Smooth muscle cell (in vitro differentiated cells): Measurements from ENCODE around the gene VIPR2. TPM values are rescaled to one million over a fixed set of nuclear protein-coding genes. Genes with fewer than 3 reads are reported as not detected.

Experiments used
- DNase-seq: peaks from one replicate; lab custom pipeline; 2025; ENCODE audit not compliant: unreplicated experiment; lab: John Stamatoyannopoulos, UW
- H2AFZ ChIP-seq: fragments of 200-600 bp; sonication (generic); 2 replicates; pipeline ENCODE4 v1.6.0; 2016; ENCODE audit warnings: antibody characterized with exemption, low read depth, mild to moderate bottlenecking
- H3F3A ChIP-seq: fragments of 200-600 bp; sonication (generic); 2 replicates; pipeline ENCODE4 v1.6.0; 2017; ENCODE audit warnings: antibody characterized with exemption, low read depth
- H3K27ac ChIP-seq: fragments of 200-600 bp; sonication (generic); 2 replicates; pipeline ENCODE4 v1.5.1; 2016; ENCODE audit warnings: low read depth, mild to moderate bottlenecking
- H3K27me3 ChIP-seq: fragments of 200-600 bp; sonication (generic); 2 replicates; pipeline ENCODE4 v1.6.1; 2016; ENCODE audit warnings: low read depth, mild to moderate bottlenecking
- H3K36me3 ChIP-seq: fragments of 200-600 bp; sonication (generic); 2 replicates; pipeline ENCODE4 v1.5.1; 2016; ENCODE audit warnings: low read depth
- H3K4me1 ChIP-seq: fragments of 200-600 bp; sonication (generic); 2 replicates; pipeline ENCODE4 v1.5.1; 2016; ENCODE audit warnings: low read depth
- H3K4me2 ChIP-seq: fragments of 200-600 bp; sonication (generic); 2 replicates; pipeline ENCODE4 v1.6.0; 2016; ENCODE audit warnings: mild to moderate bottlenecking
- H3K4me3 ChIP-seq: fragments of 200-600 bp; sonication (generic); 2 replicates; pipeline ENCODE4 v1.5.1; 2016; ENCODE audit warnings: mild to moderate bottlenecking
- H3K79me2 ChIP-seq: fragments of 200-600 bp; sonication (generic); 2 replicates; pipeline ENCODE4 v1.6.0; 2016; ENCODE audit warnings: low read depth, mild to moderate bottlenecking
- H3K9ac ChIP-seq: fragments of 200-600 bp; sonication (generic); 2 replicates; pipeline ENCODE4 v1.6.0; 2016; ENCODE audit warnings: low read depth
- H3K9me3 ChIP-seq: fragments of 200-600 bp; sonication (generic); replicated peaks from 2 replicates; pipeline ENCODE4 v1.5.1; 2016; ENCODE audit warnings: low read depth
- H4K20me1 ChIP-seq: fragments of 200-600 bp; sonication (generic); 2 replicates; pipeline ENCODE4 v1.6.0; 2016; ENCODE audit warnings: low read depth
- WGBS: methylation state at CpG from one replicate; pipeline ENCODE4 v1.1.7; 2016; ENCODE audit warnings: low lambda C conversion rate; 5-methylcytosine and 5-hydroxymethylcytosine counted together
- polyA plus RNA-seq: library from polyadenylated mRNA; unstranded; fragments of >200 nt; fragmentation: Nextera tagmentation; extraction: Ambion mirVana; gene quantifications from 2 replicates; pipeline ENCODE4 v1.2.1, GENCODE V29; 2016
- total RNA-seq: library from RNA; depleted of rRNA; stranded (reverse); fragments of >200 nt; gene quantifications from 2 replicates; pipeline ENCODE4 v1.2.3, GENCODE V29; 2014
- TF ChIP-seq, protein P1 (sequence below): fragments of 200-600 bp; sonication (generic); IDR thresholded peaks from 2 replicates; pipeline ENCODE4 v1.5.1; 2017; ENCODE audit warnings: borderline replicate concordance, mild to moderate bottlenecking, antibody characterized with exemption; ENCODE audit not compliant: insufficient read depth, poor library complexity, severe bottlenecking

Gene VIPR2
- total and polyA plus RNA-seq, 2 experiments from 2014 or later: not detected

DNA sequence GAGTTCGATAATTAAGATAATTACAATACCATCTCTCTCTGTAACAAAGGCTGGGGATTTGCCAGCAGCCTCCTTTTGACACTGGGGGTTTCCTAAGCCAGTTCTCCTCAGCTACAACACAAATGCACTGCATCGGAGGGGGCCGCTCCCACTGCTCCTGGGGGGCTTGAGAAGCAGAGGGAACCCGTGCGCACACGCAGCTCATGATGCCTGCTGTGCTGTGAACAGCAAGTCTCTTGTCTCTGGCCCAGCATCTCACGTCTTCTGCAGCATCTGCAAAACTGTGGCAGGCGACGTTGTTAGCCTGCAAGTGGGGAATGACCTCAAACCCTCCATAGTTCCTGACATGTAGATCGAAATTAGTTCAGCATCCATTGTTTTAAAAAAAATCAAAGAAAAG lies 5.5 kb downstream of the VIPR2 start:
- H3K4me3 ChIP-seq: no peak overlapping the region
- no peaks in the 10 kb centered on the region for H4K20me1 ChIP-seq
- H3K36me3 ChIP-seq: no peaks in the 10 kb centered on the region
- no peak overlapping the region for H3K4me2 ChIP-seq
- no peak for DNase-seq
- H2AFZ ChIP-seq: no peak overlapping the region
- 94% methylated on average over 10 of the region's 10 CpGs for WGBS
- no peak overlapping the region for H3K9ac ChIP-seq
- peaks cover 38% of the 10 kb centered on the region for H3K27me3 ChIP-seq
- H3K79me2 ChIP-seq: no peaks in the 10 kb centered on the region
- H3K4me1 ChIP-seq: peaks cover 26% of the 10 kb centered on the region
- no peaks in the 10 kb centered on the region for H3K9me3 ChIP-seq
- no peak overlapping the region for H3K27ac ChIP-seq
- H3F3A ChIP-seq: no peaks in the 10 kb centered on the region
- TF ChIP-seq, protein P1, sequence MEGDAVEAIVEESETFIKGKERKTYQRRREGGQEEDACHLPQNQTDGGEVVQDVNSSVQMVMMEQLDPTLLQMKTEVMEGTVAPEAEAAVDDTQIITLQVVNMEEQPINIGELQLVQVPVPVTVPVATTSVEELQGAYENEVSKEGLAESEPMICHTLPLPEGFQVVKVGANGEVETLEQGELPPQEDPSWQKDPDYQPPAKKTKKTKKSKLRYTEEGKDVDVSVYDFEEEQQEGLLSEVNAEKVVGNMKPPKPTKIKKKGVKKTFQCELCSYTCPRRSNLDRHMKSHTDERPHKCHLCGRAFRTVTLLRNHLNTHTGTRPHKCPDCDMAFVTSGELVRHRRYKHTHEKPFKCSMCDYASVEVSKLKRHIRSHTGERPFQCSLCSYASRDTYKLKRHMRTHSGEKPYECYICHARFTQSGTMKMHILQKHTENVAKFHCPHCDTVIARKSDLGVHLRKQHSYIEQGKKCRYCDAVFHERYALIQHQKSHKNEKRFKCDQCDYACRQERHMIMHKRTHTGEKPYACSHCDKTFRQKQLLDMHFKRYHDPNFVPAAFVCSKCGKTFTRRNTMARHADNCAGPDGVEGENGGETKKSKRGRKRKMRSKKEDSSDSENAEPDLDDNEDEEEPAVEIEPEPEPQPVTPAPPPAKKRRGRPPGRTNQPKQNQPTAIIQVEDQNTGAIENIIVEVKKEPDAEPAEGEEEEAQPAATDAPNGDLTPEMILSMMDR: no peak

GRCh38 chr7:159138508-159138907 lies 6.2 kb downstream of the VIPR2 start:
- TF ChIP-seq, protein P1: no peak
- Histone ChIP-seq H3K27me3 (peaks cover 31% of the 10 kb centered on the region), H3K79me2 (no peaks in the 10 kb centered on the region), H3K9ac (no peak overlapping the region), H2AFZ (no peak overlapping the region), H4K20me1 (no peaks in the 10 kb centered on the region), H3K4me2 (no peak overlapping the region), H3K4me1 (peaks cover 20% of the 10 kb centered on the region), H3K9me3 (no peaks in the 10 kb centered on the region), H3K36me3 (no peaks in the 10 kb centered on the region), H3K4me3 (no peak overlapping the region), H3F3A (no peaks in the 10 kb centered on the region), H3K27ac (no peak overlapping the region)
- no peak for DNase-seq
- 97% methylated on average over 6 of the region's 6 CpGs for WGBS

DNA sequence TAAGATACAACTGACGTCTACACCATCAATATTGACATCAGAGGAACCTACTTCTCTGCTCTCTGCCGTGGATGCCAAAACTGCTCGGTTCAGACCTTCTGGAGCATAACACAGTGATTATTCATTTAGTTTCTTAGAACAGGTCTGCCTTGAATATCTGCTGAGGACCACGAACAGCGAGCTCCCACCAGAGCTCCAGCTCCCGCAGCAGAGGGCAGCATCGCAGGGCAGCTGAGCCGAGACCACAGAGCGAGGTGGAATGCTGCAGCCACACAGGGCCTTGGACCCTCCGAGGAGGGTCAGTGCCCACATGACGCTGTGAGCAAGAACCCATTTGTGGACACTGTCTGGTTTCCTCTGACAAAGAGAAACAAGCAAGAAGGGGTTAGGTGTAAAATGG lies 6.8 kb downstream of the VIPR2 start:
- H3K27ac ChIP-seq: no peak overlapping the region
- no peak overlapping the region for H3K4me3 ChIP-seq
- H3K36me3 ChIP-seq: no peaks in the 10 kb centered on the region
- peaks cover 16% of the 10 kb centered on the region for H3K4me1 ChIP-seq
- no peak overlapping the region for H2AFZ ChIP-seq
- no peaks in the 10 kb centered on the region for H4K20me1 ChIP-seq
- H3K4me2 ChIP-seq: no peak overlapping the region
- H3K27me3 ChIP-seq: peaks cover 25% of the 10 kb centered on the region
- H3F3A ChIP-seq: no peaks in the 10 kb centered on the region
- H3K9me3 ChIP-seq: no peaks in the 10 kb centered on the region
- DNase-seq: no peak
- TF ChIP-seq, protein P1: no peak
- no peaks in the 10 kb centered on the region for H3K79me2 ChIP-seq
- WGBS: 89% methylated on average over 11 of the region's 11 CpGs
- H3K9ac ChIP-seq: no peak overlapping the region

GRCh38 chr7:159136846-159137245 lies 7.8 kb downstream of the VIPR2 start:
- H3K4me3 ChIP-seq: no peak overlapping the region
- 83% methylated on average over 6 of the region's 6 CpGs for WGBS

More at GRCh38 chr7:159136846-159137245, 7.8 kb downstream of the VIPR2 start:
- DNase-seq: no peak
- Histone ChIP-seq H3K4me2 (no peak overlapping the region), H3K9me3 (no peaks in the 10 kb centered on the region), H3F3A (no peaks in the 10 kb centered on the region), H3K27ac (no peak overlapping the region), H4K20me1 (no peaks in the 10 kb centered on the region), H3K36me3 (no peaks in the 10 kb centered on the region), H3K9ac (no peak overlapping the region), H3K4me1 (peaks cover 11% of the 10 kb centered on the region), H3K27me3 (peaks cover 14% of the 10 kb centered on the region), H3K79me2 (no peaks in the 10 kb centered on the region), H2AFZ (no peak overlapping the region)
- TF ChIP-seq, protein P1: no peak
